Activated CD4-positive, CD25-positive, alpha-beta regulatory T cell treated with anti-CD3 and anti-CD28 coated beads, Interleukin-2, amount 50 U/mL, for 72 hours (primary cell): ENCODE measurements around the gene COL6A3.

Experiments used
- DNase-seq: peaks from one replicate; pipeline ENCODE4 v3.0.0; 2021

The COL6A3 gene

GRCh38 chr2:237343993-237344392, 70.0 kb downstream of the COL6A3 start:
- DNase-seq, result no peak

- DNase-seq, result no peak
Measured at GRCh38 chr2:237341872-237342271, 72.1 kb downstream of the COL6A3 start.

- DNase-seq, result no peak
Measured at GRCh38 chr2:237337586-237337985, 76.4 kb downstream of the COL6A3 start.

GRCh38 chr2:237336131-237336530, 77.8 kb downstream of the COL6A3 start:
- no peak for DNase-seq

- no peak for DNase-seq
Measured at GRCh38 chr2:237333748-237334147, 80.2 kb downstream of the COL6A3 start.

GRCh38 chr2:237330541-237330940, 83.4 kb downstream of the COL6A3 start:
- no peak for DNase-seq

DNA sequence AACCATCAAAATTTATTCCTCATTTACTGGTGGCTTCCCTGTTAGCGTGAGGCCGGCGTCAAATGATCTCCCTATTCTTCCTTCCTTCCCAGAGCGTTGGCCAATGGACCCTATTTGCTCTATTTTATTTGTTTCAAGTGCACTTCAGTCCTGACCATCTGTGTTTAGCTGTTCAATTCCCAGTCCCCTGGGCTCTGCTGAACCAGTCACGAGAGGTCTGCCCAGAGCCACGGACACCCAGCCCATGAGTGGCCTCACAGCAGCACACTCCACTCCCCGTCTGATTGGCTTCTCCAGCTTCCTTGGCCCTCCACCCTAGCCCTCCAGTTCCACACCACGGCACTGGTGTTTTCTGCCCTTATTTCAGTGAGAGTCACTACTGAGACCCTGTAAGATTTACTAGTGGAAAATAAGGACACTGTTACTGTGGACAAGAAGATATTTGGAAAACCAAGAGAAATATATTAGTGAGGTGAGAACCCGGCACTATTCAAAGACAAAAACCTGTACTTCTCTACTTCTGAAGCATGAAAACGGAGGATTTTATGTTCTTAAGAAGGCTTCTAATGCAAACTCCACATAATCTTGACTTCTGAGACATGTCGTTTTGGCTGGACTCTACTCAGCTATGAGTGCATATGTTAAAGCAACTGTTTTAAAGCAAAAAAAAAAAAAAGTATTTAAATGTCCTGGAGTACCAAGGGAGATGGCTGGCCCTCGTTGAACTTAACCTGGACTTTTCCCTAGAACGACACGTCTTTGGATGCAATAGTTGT, 86.6 kb downstream of the COL6A3 start:
- no peak for DNase-seq

- DNase-seq, result no peak
Measured at GRCh38 chr2:237326266-237327171, 87.4 kb downstream of the COL6A3 start.

DNA sequence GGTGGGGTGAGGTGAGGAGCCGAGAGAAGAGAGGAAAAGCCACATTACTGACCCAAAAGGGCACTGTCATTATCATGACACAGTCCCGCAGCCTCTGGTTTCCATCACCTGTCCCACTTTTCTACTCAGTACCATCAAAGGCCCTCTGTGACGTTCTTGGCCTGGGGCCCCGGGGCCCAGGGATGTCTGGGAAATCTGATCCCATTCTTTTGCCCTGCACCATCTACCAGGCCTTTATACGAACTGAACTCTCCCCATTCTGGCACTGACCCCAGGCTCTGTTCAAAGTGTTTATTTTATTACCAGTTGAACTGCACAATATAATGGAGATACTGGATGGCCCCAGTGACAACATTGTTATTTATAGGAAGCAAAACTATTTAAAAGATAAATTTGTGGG, 89.1 kb downstream of the COL6A3 start:
- DNase-seq, result no peak

- DNase-seq, result no peak
Measured at GRCh38 chr2:237324405-237324831, 89.5 kb downstream of the COL6A3 start.

DNA sequence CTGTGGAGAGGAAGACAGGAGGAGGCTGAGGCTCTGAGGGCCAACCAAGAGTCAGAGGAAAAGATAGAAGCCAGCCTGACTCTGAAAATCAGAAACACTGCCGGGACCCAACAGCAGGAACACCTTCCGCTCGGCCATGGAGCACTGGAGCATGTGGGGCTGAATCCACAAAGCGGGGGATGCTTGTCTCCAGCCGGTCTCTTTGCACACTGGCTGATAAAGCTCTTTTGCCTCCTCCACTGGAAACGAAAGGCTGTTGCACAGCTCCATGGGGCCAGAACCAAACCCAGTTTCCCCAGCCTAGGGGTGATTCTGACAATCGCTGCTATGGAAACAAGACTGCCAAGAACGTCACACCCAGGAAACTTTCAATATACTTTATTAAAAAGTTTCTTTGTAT, 90.3 kb downstream of the COL6A3 start:
- no peak for DNase-seq

- no peak for DNase-seq
Measured at GRCh38 chr2:237322564-237322963, 91.4 kb downstream of the COL6A3 start.

DNA sequence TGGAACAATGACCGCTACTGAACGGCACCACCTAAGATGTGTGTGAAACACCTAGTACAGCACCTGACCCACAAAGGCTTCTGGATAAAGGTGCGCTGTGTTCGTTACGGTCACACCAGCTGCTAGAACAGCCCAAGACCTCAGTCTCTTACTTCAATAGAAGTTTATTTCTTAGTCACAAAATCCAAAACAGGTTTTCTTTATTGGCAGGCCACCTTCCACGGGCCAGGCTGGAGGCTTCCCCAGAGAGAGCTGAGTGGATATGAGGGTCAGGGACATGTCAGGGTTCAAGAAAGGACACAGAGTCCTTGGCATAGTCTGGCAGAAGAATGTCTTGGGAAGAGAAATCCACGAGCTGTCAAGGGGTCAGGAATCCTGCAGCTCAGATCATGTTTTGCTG, 92.2 kb downstream of the COL6A3 start:
- DNase-seq, result no peak

- no peak for DNase-seq
Measured at GRCh38 chr2:237320801-237321560, 93.0 kb downstream of the COL6A3 start.

GRCh38 chr2:237319887-237320286, 94.1 kb downstream of the COL6A3 start:
- DNase-seq, result no peak

GRCh38 chr2:237319086-237319820, 94.7 kb downstream of the COL6A3 start:
- no peak for DNase-seq

GRCh38 chr2:237316339-237316738, 97.6 kb downstream of the COL6A3 start:
- no peak for DNase-seq

GRCh38 chr2:237315829-237316225, 98.1 kb downstream of the COL6A3 start:
- no peak for DNase-seq

GRCh38 chr2:237315170-237315828, 98.7 kb downstream of the COL6A3 start:
- DNase-seq, result no peak

- DNase-seq, result no peak
Measured at GRCh38 chr2:237314681-237315080, 99.3 kb downstream of the COL6A3 start.

DNA sequence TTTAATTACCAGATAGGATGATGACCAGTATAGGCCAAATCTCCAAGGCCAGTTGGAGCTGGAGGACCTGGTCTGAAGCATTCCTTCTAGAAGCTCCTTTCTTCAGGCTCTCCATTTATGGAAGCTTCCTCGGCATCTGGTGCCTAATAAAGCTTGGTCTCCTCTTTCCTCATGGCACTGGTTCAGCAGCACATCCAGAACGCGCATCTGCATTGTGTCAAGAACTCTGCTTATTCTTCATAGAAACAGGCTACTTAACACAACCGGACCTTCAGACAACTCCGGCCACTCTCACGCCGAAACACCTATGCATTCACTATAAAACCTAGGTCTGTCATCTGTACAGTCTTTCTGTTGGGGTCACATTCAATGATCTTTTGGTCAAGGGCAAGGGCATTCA, 99.8 kb downstream of the COL6A3 start:
- no peak for DNase-seq
